ENCODE measurements around the gene EXD3. TPM values are rescaled to one million over a fixed set of nuclear protein-coding genes. Genes with fewer than 3 reads are reported as not detected.

EXD3 gene
- total RNA-seq, 1 donor from 2014 or later: 24.5 TPM

DNA sequence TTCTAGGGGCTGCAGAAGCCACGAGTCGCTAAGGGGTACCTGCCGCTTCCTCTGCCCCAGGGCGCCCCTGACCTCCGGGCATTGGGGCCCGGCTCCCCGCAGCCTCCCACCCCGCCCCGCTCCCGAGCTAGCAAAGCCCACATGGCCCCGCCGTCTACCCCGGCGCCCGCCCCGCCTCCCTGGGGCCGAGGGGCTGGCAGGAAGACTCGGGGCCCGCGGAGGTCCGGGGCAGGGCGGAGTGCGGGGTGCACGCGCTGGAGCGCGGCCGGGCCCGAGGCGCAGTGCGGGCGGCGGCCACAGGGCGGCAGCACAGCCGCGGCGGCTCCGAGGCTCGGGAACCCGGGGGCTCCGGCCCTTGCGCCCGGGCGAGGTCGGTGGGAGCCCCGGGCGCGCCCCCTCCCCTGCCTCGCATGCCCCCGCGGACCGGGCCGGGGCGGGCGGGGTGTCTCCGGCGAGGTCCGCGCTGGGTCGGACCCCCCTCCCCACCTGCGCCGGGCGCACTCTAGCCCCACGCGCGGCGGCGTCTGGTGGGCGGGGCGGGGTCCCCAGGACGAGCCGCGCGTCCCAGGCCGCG lies 127.6 kb downstream of the EXD3 start:
- Mint-ChIP-seq H3K27ac (ENCODE audit: unreplicated experiment) (no peak overlapping the region), H3K27me3 (ENCODE audit: unreplicated experiment) (peaks cover 5% of the 10 kb centered on the region), H3K36me3 (ENCODE audit: unreplicated experiment) (no peaks in the 10 kb centered on the region), H3K9me3 (ENCODE audit: unreplicated experiment) (peaks cover 5% of the 10 kb centered on the region), H3K4me3 (ENCODE audit: unreplicated experiment) (no peak overlapping the region), H3K4me1 (ENCODE audit: low read depth, unreplicated experiment) (peaks cover 13% of the 10 kb centered on the region)
- DNase-seq: peak; percentile 71
- peak; percentile 69 for TF ChIP-seq CTCF (IDR thresholded peaks at IDR 0.05; ENCODE audit: partially characterized antibody, unreplicated experiment)

DNA sequence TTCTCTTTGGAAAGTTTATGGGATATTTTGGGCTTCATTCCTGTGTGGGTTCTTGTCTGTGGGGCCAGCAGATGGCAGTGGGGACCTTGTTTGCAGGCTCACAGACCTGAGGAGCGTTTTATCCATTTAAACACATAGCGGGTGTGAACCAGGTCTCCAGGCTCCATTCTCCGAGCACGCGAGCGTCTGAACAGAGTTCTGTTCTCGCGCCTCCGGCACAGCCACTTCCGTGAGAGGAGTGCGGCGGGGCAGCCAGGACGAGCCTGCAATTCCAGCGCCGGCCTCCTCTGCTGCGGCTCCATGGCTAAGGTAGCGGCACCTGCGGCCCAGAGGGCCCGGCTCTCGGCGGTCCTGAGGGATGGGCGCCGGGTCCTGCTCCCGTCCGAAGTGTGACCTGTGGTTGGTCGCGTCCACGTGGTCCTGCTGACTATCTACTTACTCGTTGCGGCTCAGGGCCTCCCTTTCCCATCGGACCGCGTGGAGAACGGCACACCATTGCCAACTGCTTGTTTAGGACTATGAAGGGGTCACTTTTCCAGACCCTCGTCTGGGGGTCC lies 128.2 kb downstream of the EXD3 start:
- peaks cover 4% of the 10 kb centered on the region for H3K9me3 Mint-ChIP-seq (ENCODE audit: unreplicated experiment)
- H3K27ac Mint-ChIP-seq (ENCODE audit: unreplicated experiment): no peak overlapping the region
- H3K4me1 Mint-ChIP-seq (ENCODE audit: low read depth, unreplicated experiment): peaks cover 9% of the 10 kb centered on the region
- H3K4me3 Mint-ChIP-seq (ENCODE audit: unreplicated experiment): peak overlapping the region; percentile 35
- no peak for TF ChIP-seq CTCF (IDR thresholded peaks at IDR 0.05; ENCODE audit: partially characterized antibody, unreplicated experiment)
- peaks cover 2% of the 10 kb centered on the region for H3K27me3 Mint-ChIP-seq (ENCODE audit: unreplicated experiment)
- H3K36me3 Mint-ChIP-seq (ENCODE audit: unreplicated experiment): no peaks in the 10 kb centered on the region
- peak; percentile 41 for DNase-seq

GRCh38 chr9:137294091-137294680 lies 128.8 kb downstream of the EXD3 start:
- Mint-ChIP-seq H3K36me3 (ENCODE audit: unreplicated experiment) (no peaks in the 10 kb centered on the region), H3K27ac (ENCODE audit: unreplicated experiment) (no peak overlapping the region)

GRCh38 chr9:137293482-137294090 lies 129.4 kb downstream of the EXD3 start:
- TF ChIP-seq CTCF (IDR thresholded peaks at IDR 0.05; ENCODE audit: partially characterized antibody, unreplicated experiment): no peak
- DNase-seq: no peak
- Mint-ChIP-seq H3K36me3 (ENCODE audit: unreplicated experiment) (no peaks in the 10 kb centered on the region), H3K4me3 (ENCODE audit: unreplicated experiment) (no peak overlapping the region), H3K9me3 (ENCODE audit: unreplicated experiment) (peaks cover 4% of the 10 kb centered on the region), H3K27me3 (ENCODE audit: unreplicated experiment) (peaks cover 2% of the 10 kb centered on the region), H3K4me1 (ENCODE audit: low read depth, unreplicated experiment) (peaks cover 4% of the 10 kb centered on the region), H3K27ac (ENCODE audit: unreplicated experiment) (no peak overlapping the region)

More at GRCh38 chr9:137294091-137294680, 128.8 kb downstream of the EXD3 start:
- peaks cover 4% of the 10 kb centered on the region for H3K9me3 Mint-ChIP-seq (ENCODE audit: unreplicated experiment)
- no peak for TF ChIP-seq CTCF (IDR thresholded peaks at IDR 0.05; ENCODE audit: partially characterized antibody, unreplicated experiment)
- DNase-seq: no peak
- peaks cover 7% of the 10 kb centered on the region for H3K4me1 Mint-ChIP-seq (ENCODE audit: low read depth, unreplicated experiment)
- H3K27me3 Mint-ChIP-seq (ENCODE audit: unreplicated experiment): peaks cover 2% of the 10 kb centered on the region
- peak overlapping the region; percentile 35 for H3K4me3 Mint-ChIP-seq (ENCODE audit: unreplicated experiment)

DNA sequence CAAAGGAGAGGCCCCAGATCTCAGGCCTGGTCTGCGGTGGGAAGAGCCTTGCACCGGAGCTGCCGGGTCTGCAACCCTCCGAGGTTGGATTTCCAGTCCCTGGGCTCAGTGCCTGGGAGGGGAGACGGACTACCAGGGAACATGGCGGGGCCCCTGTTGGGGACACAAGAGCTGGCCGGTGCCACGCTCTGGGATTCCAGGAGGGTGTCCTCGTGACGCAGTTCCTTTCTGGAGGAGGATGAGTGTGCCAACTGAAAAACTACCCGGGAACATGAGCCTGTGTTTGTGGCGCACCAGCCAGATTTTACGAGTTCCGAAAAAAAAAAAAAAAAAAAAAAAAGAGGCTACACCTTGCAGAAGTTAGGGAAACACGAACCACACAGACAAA lies 129.9 kb downstream of the EXD3 start:
- H3K4me1 Mint-ChIP-seq (ENCODE audit: low read depth, unreplicated experiment): peaks cover 2% of the 10 kb centered on the region
- TF ChIP-seq CTCF (IDR thresholded peaks at IDR 0.05; ENCODE audit: partially characterized antibody, unreplicated experiment): no peak
- DNase-seq: no peak
- no peaks in the 10 kb centered on the region for H3K36me3 Mint-ChIP-seq (ENCODE audit: unreplicated experiment)
- H3K27me3 Mint-ChIP-seq (ENCODE audit: unreplicated experiment): peaks cover 2% of the 10 kb centered on the region
- H3K4me3 Mint-ChIP-seq (ENCODE audit: unreplicated experiment): no peak overlapping the region
- peaks cover 4% of the 10 kb centered on the region for H3K9me3 Mint-ChIP-seq (ENCODE audit: unreplicated experiment)
- no peak overlapping the region for H3K27ac Mint-ChIP-seq (ENCODE audit: unreplicated experiment)

Measured in glutamatergic neuron (in vitro differentiated cells).